IPS-18a (cell line): ENCODE data around the gene WBP2NL.

Source experiments
- H3K27ac ChIP-seq: one replicate; pipeline ENCODE4 v1.5.1; 2013; ENCODE audit warnings: low read length
- H3K27me3 ChIP-seq: one replicate; pipeline ENCODE4 v1.6.1; 2013; ENCODE audit warnings: mild to moderate bottlenecking, low read length; ENCODE audit not compliant: control insufficient read depth, insufficient read depth
- H3K36me3 ChIP-seq: one replicate; pipeline ENCODE4 v1.6.1; 2013; ENCODE audit warnings: low read depth, low read length; ENCODE audit not compliant: control insufficient read depth
- H3K4me1 ChIP-seq: one replicate; pipeline ENCODE4 v1.6.1; 2013; ENCODE audit warnings: low read depth, low read length; ENCODE audit not compliant: control insufficient read depth
- H3K4me3 ChIP-seq: one replicate; pipeline ENCODE4 v1.5.1; 2013; ENCODE audit warnings: low read length
- H3K9ac ChIP-seq: one replicate; pipeline ENCODE4 v1.6.1; 2013; ENCODE audit warnings: mild to moderate bottlenecking, low read length, moderate library complexity
- H3K9me3 ChIP-seq: one replicate; pipeline ENCODE4 v1.6.1; 2013; ENCODE audit warnings: low read depth, low read length; ENCODE audit not compliant: control insufficient read depth

The WBP2NL gene

DNA sequence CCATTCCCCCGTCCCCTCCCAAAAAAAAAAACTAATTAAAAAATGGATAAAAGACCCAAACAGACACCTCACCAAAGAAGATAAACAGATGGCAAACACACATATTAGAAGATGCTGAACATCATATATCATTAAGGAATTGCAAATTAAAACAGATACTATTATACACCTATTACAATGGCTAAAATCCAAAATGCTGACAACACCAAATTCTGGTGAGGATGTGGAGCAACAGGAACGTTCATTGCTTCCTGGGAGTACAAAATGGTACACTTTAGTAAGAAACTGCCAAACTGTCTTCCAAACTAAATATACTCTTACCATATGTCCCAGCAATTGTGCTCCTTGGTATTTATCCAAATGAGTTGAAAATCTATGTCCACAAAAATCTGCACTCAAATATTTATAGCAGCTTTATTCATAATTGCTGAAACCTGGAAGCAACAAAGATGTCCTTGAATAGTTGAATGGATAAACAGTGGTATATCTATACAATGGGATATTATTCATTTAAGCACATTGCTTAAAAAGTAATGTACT lies 52.1 kb downstream of the WBP2NL start:
- H3K4me3 ChIP-seq = no peak overlapping the region
- no peaks in the 10 kb centered on the region for H3K36me3 ChIP-seq
- H3K9ac ChIP-seq = no peak overlapping the region
- H3K27ac ChIP-seq = no peak overlapping the region
- no peaks in the 10 kb centered on the region for H3K9me3 ChIP-seq
- H3K4me1 ChIP-seq = no peaks in the 10 kb centered on the region
- H3K27me3 ChIP-seq = no peaks in the 10 kb centered on the region

DNA sequence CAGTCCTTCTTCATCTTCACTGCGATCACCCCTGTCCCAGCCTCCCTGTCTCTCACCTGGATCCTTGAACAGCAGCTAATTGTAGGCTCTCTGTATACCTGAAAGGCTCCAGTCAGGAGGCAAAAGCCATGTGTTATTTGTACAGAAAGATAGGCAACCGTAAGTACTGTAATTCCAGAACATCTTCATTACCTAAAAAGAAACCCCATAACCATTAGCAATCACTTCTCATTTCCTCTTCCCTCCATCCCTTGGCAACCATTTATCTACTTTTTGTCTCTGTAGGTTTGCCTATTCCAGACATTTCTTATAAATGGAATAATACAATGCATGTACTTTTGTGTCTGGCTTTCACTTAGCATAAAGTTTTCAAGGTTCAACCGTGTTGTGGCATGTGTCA lies 54.2 kb downstream of the WBP2NL start:
- no peaks in the 10 kb centered on the region for H3K36me3 ChIP-seq
- H3K9ac ChIP-seq = no peak overlapping the region
- peaks cover 7% of the 10 kb centered on the region for H3K9me3 ChIP-seq
- H3K4me3 ChIP-seq = no peak overlapping the region
- H3K27me3 ChIP-seq = no peaks in the 10 kb centered on the region
- H3K4me1 ChIP-seq = no peaks in the 10 kb centered on the region
- H3K27ac ChIP-seq = no peak overlapping the region

DNA sequence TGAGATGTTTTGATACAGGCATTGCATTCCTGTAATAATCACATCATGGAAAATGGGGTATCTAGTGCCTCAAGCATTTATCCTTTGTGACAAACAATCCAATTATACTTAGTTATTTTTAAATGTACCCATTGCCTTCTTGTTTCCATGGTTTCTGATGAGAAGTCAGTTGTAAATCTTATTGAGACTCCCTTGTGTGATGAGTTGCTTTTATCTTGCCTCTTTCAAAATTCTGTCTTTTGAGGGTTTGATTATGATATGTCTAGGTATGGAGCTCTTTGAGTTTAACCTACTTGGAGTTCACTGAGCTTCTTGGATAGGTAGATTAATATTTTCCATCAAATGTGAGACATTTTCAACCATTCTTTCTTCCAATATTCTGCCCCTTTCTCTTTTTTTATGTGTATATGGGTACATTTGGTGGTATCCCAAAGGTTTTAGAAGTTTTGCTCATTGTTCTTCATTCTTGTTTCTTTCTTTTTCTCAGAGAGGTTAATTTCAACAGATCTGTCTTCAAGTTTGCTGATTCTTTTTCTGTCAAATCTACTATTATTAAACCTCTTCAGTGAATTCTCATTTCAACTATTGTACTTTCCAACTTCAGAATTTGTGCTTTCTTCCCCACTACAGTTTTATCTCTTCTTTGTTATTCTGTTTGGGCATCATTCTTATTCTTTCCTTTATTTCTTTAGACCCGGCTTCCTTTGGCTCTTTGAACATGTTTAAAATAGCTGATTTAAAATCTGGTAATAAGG lies 58.3 kb downstream of the WBP2NL start:
- no peak overlapping the region for H3K27ac ChIP-seq
- H3K9me3 ChIP-seq = peaks cover 7% of the 10 kb centered on the region
- H3K4me3 ChIP-seq = no peak overlapping the region
- H3K36me3 ChIP-seq = peaks cover 9% of the 10 kb centered on the region
- H3K27me3 ChIP-seq = no peaks in the 10 kb centered on the region
- H3K4me1 ChIP-seq = no peaks in the 10 kb centered on the region
- no peak overlapping the region for H3K9ac ChIP-seq

DNA sequence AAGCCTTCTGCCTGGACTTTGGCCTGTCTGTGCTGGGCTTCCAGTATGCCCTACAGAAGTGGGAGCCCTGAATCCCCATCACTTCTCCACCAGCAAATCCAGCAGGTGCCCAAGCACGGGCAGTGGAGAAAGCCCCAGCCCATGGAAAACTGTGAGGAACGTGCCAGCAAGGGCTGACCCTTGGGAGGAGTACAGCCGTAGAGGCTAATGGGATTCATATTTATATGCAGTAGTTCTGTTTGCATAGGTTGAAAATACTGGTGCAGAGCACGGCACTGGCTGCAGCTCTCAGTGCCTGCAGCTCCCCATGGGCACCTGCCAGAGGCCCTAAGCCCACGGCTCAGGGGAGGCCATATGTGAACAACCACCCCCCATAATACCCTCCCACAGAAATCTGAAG lies 61.9 kb downstream of the WBP2NL start:
- no peaks in the 10 kb centered on the region for H3K27me3 ChIP-seq
- no peak overlapping the region for H3K27ac ChIP-seq
- no peak overlapping the region for H3K4me3 ChIP-seq
- H3K9me3 ChIP-seq = peaks cover 7% of the 10 kb centered on the region
- peaks cover 9% of the 10 kb centered on the region for H3K4me1 ChIP-seq
- H3K9ac ChIP-seq = no peak overlapping the region
- peaks cover 12% of the 10 kb centered on the region for H3K36me3 ChIP-seq

DNA sequence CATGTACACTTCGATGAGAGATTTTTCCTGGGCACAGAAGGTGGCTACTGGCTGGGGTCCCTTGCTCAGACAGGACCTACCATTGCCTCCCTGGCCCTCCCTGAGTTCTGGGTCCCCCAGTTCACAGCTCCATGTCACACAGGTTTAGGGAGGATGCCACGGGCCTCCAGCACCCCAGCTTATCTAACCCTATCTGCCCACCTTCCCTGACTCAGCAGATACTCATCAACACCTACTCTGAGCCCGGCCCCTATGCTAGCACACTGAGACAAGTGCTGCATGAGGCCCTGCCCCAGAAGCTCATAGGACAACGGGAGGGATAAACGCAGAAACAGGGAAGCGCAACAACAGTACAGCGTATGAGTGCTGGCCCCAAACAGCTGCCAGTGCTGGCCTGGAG lies 62.5 kb downstream of the WBP2NL start:
- Histone ChIP-seq H3K4me3 (no peak overlapping the region), H3K27ac (no peak overlapping the region), H3K9ac (no peak overlapping the region), H3K36me3 (peaks cover 12% of the 10 kb centered on the region), H3K9me3 (peaks cover 7% of the 10 kb centered on the region), H3K27me3 (no peaks in the 10 kb centered on the region), H3K4me1 (peaks cover 12% of the 10 kb centered on the region)

DNA sequence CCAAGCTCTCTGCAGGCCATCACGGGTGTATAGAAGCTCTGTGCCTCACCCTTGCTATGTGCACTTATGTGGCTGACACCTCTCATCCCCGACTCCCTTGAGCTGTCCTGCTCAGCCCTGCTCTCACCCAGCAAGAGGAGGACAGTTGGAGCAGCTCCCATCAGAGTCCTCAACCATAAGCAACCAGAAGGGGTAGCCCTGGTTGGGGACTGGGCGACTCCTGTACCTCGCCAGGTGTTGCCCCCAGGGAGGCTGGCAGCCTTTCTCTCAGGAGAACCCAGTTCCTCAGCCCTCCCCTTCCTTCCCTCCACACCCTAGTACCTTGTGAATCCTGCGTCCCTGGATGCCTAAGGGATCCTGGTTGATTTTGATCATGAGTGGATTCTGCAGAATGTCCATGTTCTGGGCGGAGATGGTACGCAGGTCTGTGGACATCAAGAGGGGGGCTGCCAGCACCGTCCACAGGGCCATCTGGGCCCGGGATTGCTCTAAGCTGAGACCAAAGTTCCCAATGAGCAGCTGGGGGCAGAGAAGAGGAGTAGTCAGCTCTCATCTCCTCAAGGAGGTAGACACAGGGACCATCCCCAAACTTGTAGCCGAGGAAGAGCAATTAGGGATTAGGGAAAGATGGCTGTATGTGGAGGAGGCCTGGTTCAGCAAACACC lies 64.0 kb downstream of the WBP2NL start:
- Histone ChIP-seq H3K27me3 (no peaks in the 10 kb centered on the region), H3K36me3 (peaks cover 12% of the 10 kb centered on the region), H3K9ac (no peak overlapping the region), H3K4me3 (no peak overlapping the region), H3K4me1 (peaks cover 12% of the 10 kb centered on the region), H3K9me3 (no peaks in the 10 kb centered on the region), H3K27ac (no peak overlapping the region)

DNA sequence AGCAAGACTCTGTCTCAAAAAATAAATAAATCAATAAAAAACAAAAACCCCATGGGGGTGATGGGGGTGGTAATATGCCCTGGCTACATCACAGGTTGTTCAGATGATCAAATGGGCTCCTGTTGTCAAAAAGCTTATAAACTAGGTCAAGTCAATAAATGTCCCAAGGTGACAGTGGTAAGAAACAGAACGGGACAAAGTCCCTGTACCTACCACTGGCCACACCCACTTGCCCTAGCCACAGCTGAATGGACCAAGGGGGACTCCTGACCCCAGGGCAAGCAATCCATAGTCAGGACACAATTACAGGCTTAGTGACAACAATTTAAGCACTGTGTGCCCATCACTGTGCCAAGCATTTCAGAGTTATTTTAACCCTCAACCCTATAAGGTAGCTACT lies 66.0 kb downstream of the WBP2NL start:
- Histone ChIP-seq H3K27me3 (peaks cover 2% of the 10 kb centered on the region), H3K4me1 (peaks cover 12% of the 10 kb centered on the region), H3K27ac (no peak overlapping the region), H3K4me3 (no peak overlapping the region), H3K36me3 (peaks cover 12% of the 10 kb centered on the region), H3K9ac (no peak overlapping the region), H3K9me3 (no peaks in the 10 kb centered on the region)

DNA sequence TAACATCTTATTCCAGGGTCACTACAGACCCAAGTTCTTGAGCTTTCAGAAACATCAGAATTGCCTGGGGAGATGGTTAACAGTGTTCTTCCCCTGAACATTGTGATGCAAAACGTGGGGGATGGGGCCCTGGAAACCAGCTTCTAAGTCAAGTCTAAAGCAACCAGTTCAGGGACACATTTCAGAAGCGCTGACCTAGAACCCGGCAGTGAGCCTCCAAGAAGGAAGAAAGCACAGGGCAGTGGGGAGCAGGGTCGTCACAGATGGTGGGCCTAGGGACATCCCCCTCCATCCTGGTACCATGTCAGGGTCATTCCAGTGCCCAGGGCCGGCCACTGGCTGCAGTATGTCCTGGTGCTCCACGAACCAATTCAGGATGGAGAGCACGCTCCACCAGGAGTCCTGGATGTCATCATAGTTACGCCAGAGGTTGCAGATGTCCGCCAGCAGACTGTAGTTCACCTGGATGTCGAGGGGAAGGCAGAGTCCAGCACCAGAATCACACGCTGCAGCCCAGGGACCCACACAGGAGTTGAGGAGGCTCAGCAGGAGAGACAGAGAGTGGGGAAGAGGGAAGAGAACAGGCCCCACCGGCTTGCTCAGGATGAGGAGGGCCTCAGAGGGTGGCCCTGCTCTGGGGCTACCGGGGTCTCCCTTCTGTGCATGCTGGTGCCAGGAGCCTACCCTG lies 67.0 kb downstream of the WBP2NL start:
- peaks cover 5% of the 10 kb centered on the region for H3K27me3 ChIP-seq
- no peak overlapping the region for H3K27ac ChIP-seq
- H3K36me3 ChIP-seq = peaks cover 7% of the 10 kb centered on the region
- peak overlapping the region; percentile 39 for H3K4me3 ChIP-seq
- no peaks in the 10 kb centered on the region for H3K9me3 ChIP-seq
- H3K9ac ChIP-seq = no peak overlapping the region
- H3K4me1 ChIP-seq = peaks cover 17% of the 10 kb centered on the region

DNA sequence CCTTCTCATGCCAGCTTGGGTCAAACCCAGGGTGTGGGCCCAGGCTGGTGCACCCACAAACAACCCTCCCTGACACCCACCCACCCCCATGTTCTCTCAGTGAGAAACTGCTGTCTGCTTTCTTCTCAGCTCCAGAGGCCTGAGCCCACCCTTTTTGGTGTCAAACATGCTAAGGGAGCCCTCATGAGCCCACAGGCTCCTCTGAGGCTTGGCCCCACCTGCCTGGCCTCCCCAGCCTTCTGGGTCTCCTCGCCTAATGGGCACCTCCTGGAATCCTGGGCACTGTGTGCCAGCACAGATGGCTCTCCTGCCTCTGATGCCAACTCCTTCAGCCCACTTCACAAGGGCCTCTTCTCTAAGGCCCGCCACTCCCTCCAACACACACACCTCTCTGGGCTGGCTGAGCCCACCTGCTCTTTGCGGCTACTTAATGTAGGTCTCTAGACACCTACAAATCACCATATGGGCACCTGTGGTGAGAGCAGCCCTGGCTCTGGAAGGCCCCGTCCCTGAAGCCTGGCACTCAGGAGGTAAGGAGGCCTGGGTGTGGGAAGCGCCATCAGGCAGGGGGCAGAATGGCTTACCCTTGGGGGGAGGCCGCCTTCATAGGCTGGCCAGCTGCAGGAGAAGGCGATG lies 67.7 kb downstream of the WBP2NL start:
- peaks cover 7% of the 10 kb centered on the region for H3K36me3 ChIP-seq
- H3K4me1 ChIP-seq = peaks cover 20% of the 10 kb centered on the region
- no peak overlapping the region for H3K9ac ChIP-seq

DNA sequence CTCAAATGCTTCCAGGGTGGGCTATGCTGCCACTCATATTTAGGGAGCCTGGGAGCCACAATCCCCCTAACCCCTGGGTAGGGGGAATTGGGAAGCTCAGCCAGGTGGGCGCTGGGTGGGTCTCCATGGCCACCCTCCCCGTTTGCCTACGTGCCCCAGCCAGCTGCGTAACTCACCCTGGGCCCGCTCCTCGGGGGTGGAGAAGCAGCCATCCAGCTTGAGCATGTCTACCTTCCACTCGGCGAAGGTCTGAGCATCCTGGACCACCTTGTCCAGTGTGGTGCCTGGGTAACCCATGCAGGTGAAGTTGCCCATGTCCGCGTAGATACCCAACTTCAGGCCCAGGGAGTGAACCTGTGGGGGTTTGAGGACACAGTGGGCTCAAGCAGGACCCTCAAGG lies 68.3 kb downstream of the WBP2NL start:
- Histone ChIP-seq H3K36me3 (peaks cover 7% of the 10 kb centered on the region), H3K9ac (no peak overlapping the region), H3K4me1 (peaks cover 22% of the 10 kb centered on the region), H3K27ac (no peak overlapping the region), H3K27me3 (peaks cover 5% of the 10 kb centered on the region), H3K4me3 (no peak overlapping the region), H3K9me3 (no peaks in the 10 kb centered on the region)

More for the DNA sequence above, 67.7 kb downstream of the WBP2NL start:
- no peak overlapping the region for H3K4me3 ChIP-seq
- H3K27ac ChIP-seq = no peak overlapping the region
- no peaks in the 10 kb centered on the region for H3K9me3 ChIP-seq
- peaks cover 5% of the 10 kb centered on the region for H3K27me3 ChIP-seq

DNA sequence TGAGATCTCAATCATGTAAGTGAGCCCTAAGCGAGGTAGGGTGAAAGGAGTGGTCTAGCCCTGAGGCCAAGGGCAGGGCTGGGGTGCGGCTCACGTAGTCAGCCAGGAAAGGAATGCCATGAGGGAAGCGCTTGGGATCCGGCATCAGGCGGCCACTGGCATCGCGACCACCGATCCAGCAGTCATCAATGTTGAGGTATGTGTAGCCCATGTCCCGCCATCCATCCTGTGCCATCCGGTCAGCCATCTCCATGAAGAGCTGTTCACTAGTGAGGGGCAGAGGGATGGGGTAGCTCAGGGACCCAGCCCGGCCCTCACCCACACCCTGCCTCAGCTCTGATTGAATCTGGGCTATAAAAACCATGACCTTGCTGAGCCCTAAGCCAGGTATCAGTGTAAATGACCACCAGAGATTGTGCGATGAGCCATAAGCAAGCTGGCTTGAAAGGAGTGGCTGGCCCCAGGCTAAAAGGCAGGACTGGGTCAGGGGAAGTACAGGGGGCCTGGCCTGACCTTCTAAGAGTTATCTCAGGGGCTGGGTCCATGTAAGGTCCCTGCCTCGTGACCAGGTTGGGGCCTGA lies 69.2 kb downstream of the WBP2NL start:
- peaks cover 22% of the 10 kb centered on the region for H3K4me1 ChIP-seq
- H3K9ac ChIP-seq = no peak overlapping the region
- no peak overlapping the region for H3K27ac ChIP-seq
- H3K9me3 ChIP-seq = no peaks in the 10 kb centered on the region
- no peak overlapping the region for H3K4me3 ChIP-seq
- peaks cover 7% of the 10 kb centered on the region for H3K27me3 ChIP-seq
- peaks cover 4% of the 10 kb centered on the region for H3K36me3 ChIP-seq
